WTC11 (cell line): Measurements from ENCODE around the gene CROCC2. TPM values are rescaled to one million over a fixed set of nuclear protein-coding genes. Genes with fewer than 3 reads are reported as not detected.

ENCODE experiments used
- ATAC-seq: fragments of 200-7000 bp; cut with Tn5 transposase; 2 replicates; pipeline ENCODE4 v1.10.0; 2021; ENCODE audit warnings: mild to moderate bottlenecking, moderate library complexity
- CTCF ChIA-PET: fragments of 300-600 bp; sonication (Branson Sonifier 250); formaldehyde crosslinking; loops from one replicate; lab custom pipeline; 2021; ENCODE audit warnings: antibody characterized with exemption; lab: Charles Lee
- POLR2A ChIA-PET: fragments of 350-600 bp; sonication (Branson Sonifier 250); formaldehyde crosslinking; loops from one replicate; lab custom pipeline; 2021; ENCODE audit warnings: antibody characterized with exemption; lab: Charles Lee
- DNase-seq: peaks from one replicate; pipeline ENCODE4 v3.0.0; 2021; ENCODE audit warnings: low spot score
- H3K27ac Mint-ChIP-seq: 2 replicates; pipeline ENCODE4 v1.8.0; 2021; ENCODE audit warnings: mixed read lengths
- H3K27me3 Mint-ChIP-seq: 2 replicates; pipeline ENCODE4 v1.8.0; 2021; ENCODE audit warnings: low read depth, mild to moderate bottlenecking, moderate library complexity, mixed read lengths
- H3K36me3 Mint-ChIP-seq: 2 replicates; pipeline ENCODE4 v1.8.0; 2021; ENCODE audit warnings: mixed read lengths
- H3K4me1 Mint-ChIP-seq: 2 replicates; pipeline ENCODE4 v1.8.0; 2022; ENCODE audit warnings: mixed read lengths
- H3K4me3 Mint-ChIP-seq: 2 replicates; pipeline ENCODE4 v1.8.0; 2021; ENCODE audit warnings: mild to moderate bottlenecking, moderate library complexity, mixed read lengths
- H3K9me3 Mint-ChIP-seq: 2 replicates; pipeline ENCODE4 v1.8.0; 2021; ENCODE audit warnings: mixed read lengths
- AFF4 ChIP-seq: sonication (generic); formaldehyde crosslinking; IDR thresholded peaks from 2 replicates; pipeline ENCODE4 v1.8.1; 2023; ENCODE audit warnings: mild to moderate bottlenecking, missing genetic modification reagents, borderline replicate concordance
- ARID4B ChIP-seq: sonication (generic); formaldehyde crosslinking; IDR thresholded peaks from 2 replicates; pipeline ENCODE4 v1.8.0; 2023; ENCODE audit warnings: missing genetic modification reagents, mild to moderate bottlenecking, borderline replicate concordance
- E2F1 ChIP-seq: sonication (generic); formaldehyde crosslinking; IDR thresholded peaks from 2 replicates; pipeline ENCODE4 v1.8.0; 2022; ENCODE audit warnings: mild to moderate bottlenecking, missing genetic modification reagents
- E2F4 ChIP-seq: sonication (generic); formaldehyde crosslinking; IDR thresholded peaks from 2 replicates; pipeline ENCODE4 v1.8.1; 2022; ENCODE audit warnings: low read depth, mild to moderate bottlenecking, moderate library complexity, missing genetic modification reagents, borderline replicate concordance
- EMX1 ChIP-seq: fragments of 250-450 bp; sonication (Bioruptor Pico); IDR thresholded peaks from 2 replicates; pipeline ENCODE4 v1.8.0; 2021; ENCODE audit warnings: mild to moderate bottlenecking
- ETV6 ChIP-seq: sonication (generic); formaldehyde crosslinking; IDR thresholded peaks from 2 replicates; pipeline ENCODE4 v1.8.1; 2022; ENCODE audit warnings: mild to moderate bottlenecking, missing genetic modification reagents
- FOXK1 ChIP-seq: sonication (generic); formaldehyde crosslinking; IDR thresholded peaks from 2 replicates; pipeline ENCODE4 v1.8.0; 2022; ENCODE audit warnings: mild to moderate bottlenecking, moderate library complexity, missing genetic modification reagents
- HMGA2 ChIP-seq: fragments of 250-450 bp; sonication (Bioruptor Pico); IDR thresholded peaks from 2 replicates; pipeline ENCODE4 v1.4.0; 2021; ENCODE audit warnings: mild to moderate bottlenecking, moderate library complexity
- MAX ChIP-seq: sonication (generic); formaldehyde crosslinking; IDR thresholded peaks from 2 replicates; pipeline ENCODE4 v1.8.0; 2022; ENCODE audit warnings: mild to moderate bottlenecking, missing genetic modification reagents
- NFATC4 ChIP-seq: fragments of 250-450 bp; sonication (Bioruptor Pico); IDR thresholded peaks from 2 replicates; pipeline ENCODE4 v1.9.0; 2021; ENCODE audit warnings: mild to moderate bottlenecking
- NFE2L1 ChIP-seq: sonication (generic); formaldehyde crosslinking; IDR thresholded peaks from 2 replicates; pipeline ENCODE4 v1.8.1; 2023; ENCODE audit warnings: missing genetic modification reagents
- NR1H2 ChIP-seq: sonication (generic); formaldehyde crosslinking; IDR thresholded peaks from 2 replicates; pipeline ENCODE4 v1.9.0; 2021; ENCODE audit warnings: mild to moderate bottlenecking, moderate library complexity, missing genetic modification reagents
- OVOL2 ChIP-seq: fragments of 250-450 bp; sonication (Bioruptor Pico); IDR thresholded peaks from 2 replicates; pipeline ENCODE4 v1.9.0; 2021; ENCODE audit warnings: mild to moderate bottlenecking, borderline replicate concordance
- PREB ChIP-seq: sonication (generic); formaldehyde crosslinking; IDR thresholded peaks from 2 replicates; pipeline ENCODE4 v1.8.1; 2022; ENCODE audit warnings: mild to moderate bottlenecking, missing genetic modification reagents, moderate library complexity, borderline replicate concordance
- RORB ChIP-seq: fragments of 250-450 bp; sonication (Bioruptor Pico); IDR thresholded peaks from 2 replicates; pipeline ENCODE4 v1.9.0; 2021; ENCODE audit warnings: mild to moderate bottlenecking
- TCF7 ChIP-seq: sonication (generic); formaldehyde crosslinking; IDR thresholded peaks from 2 replicates; pipeline ENCODE4 v1.8.0; 2022; ENCODE audit warnings: mild to moderate bottlenecking, low read depth, missing genetic modification reagents, moderate library complexity
- TP53 ChIP-seq: sonication (generic); formaldehyde crosslinking; IDR thresholded peaks from 2 replicates; pipeline ENCODE4 v1.8.1; 2023; ENCODE audit warnings: mild to moderate bottlenecking, missing genetic modification reagents
- ZBTB21 ChIP-seq: sonication (generic); formaldehyde crosslinking; IDR thresholded peaks from 2 replicates; pipeline ENCODE4 v1.8.1; 2023; ENCODE audit warnings: mild to moderate bottlenecking, missing genetic modification reagents, borderline replicate concordance
- ZNF512 ChIP-seq: sonication (generic); formaldehyde crosslinking; IDR thresholded peaks from 2 replicates; pipeline ENCODE4 v1.8.1; 2022; ENCODE audit warnings: missing genetic modification reagents, borderline replicate concordance
- total RNA-seq: library from RNA; stranded (reverse); gene quantifications from 3 replicates; pipeline ENCODE4 v1.2.3, GENCODE V29; 2021

The CROCC2 gene
- total RNA-seq, 1 experiment from 2014 or later = not detected

- TF ChIP-seq ZNF512 (CRISPR knock-in tag) (no peak), ETV6 (CRISPR knock-in tag) (no peak), NFATC4 (CRISPR knock-in tag) (no peak), ZBTB21 (no peak), MAX (CRISPR knock-in tag) (no peak), TCF7 (CRISPR knock-in tag) (no peak), NR1H2 (CRISPR knock-in tag) (no peak), NFE2L1 (no peak), TP53 (CRISPR knock-in tag) (no peak), HMGA2 (CRISPR knock-in tag) (no peak), E2F4 (CRISPR knock-in tag) (no peak), OVOL2 (no peak), E2F1 (CRISPR knock-in tag) (no peak), FOXK1 (no peak), ARID4B (CRISPR knock-in tag) (no peak), AFF4 (CRISPR knock-in tag) (no peak), PREB (CRISPR knock-in tag) (no peak), EMX1 (no peak), RORB (CRISPR knock-in tag) (no peak)
- no peak overlapping the region for H3K4me3 Mint-ChIP-seq
- H3K4me1 Mint-ChIP-seq = no peaks in the 10 kb centered on the region
- POLR2A ChIA-PET = no interaction called here
- H3K36me3 Mint-ChIP-seq = no peaks in the 10 kb centered on the region
- CTCF ChIA-PET = interaction anchor here (1.0 kb wide), 1 partner anchor 13 kb away, joined by 4 read pairs; no protein-coding TSS in a partner anchor
- no peak overlapping the region for H3K27ac Mint-ChIP-seq
- DNase-seq (no peak), ATAC-seq (no peak)
- H3K9me3 Mint-ChIP-seq = no peaks in the 10 kb centered on the region
- H3K27me3 Mint-ChIP-seq = no peaks in the 10 kb centered on the region
These were observed 64.7 kb downstream of the CROCC2 start for GRCh38 chr2:240970816-240971215.
